Endothelial cell of umbilical vein (primary cell): Measurements from ENCODE around the gene PRKRIP1. TPM values are rescaled to one million over a fixed set of nuclear protein-coding genes. Genes with fewer than 3 reads are reported as not detected.

ENCODE experiments used
- BruUV-seq: library from RNA; stranded (reverse); fragments of 400-500 nt; replicated peaks from 2 replicates; lab custom pipeline; 2021; lab: Mats Ljungman, UMichigan
- CTCF ChIA-PET: fragments of 300-600, 350-600 bp; sonication (Branson Sonifier 250); formaldehyde crosslinking; loops from one replicate; lab custom pipeline; 2021; ENCODE audit warnings: antibody characterized with exemption, inconsistent platforms; lab: Charles Lee
- POLR2A ChIA-PET: fragments of 300-600, 350-600 bp; sonication (Branson Sonifier 250); formaldehyde crosslinking; loops from one replicate; lab custom pipeline; 2021; ENCODE audit warnings: antibody characterized with exemption, inconsistent platforms; lab: Charles Lee
- DNase-seq: peaks from one replicate; pipeline ENCODE4 v3.0.0-alpha.2; 2011; ENCODE audit warnings: low read depth, low spot score
- FAIRE-seq: peaks from 2 replicates; lab custom pipeline; 2011; peaks lifted over from hg19 to GRCh38; lab: Jason Lieb, UNC
- H2AFZ ChIP-seq: 2 replicates; pipeline ENCODE4 v1.6.0; 2012; ENCODE audit warnings: low read depth, low read length, control low read depth, inconsistent platforms
- H3K27ac ChIP-seq: 2 replicates; pipeline ENCODE4 v1.5.1; 2011; ENCODE audit warnings: low read depth, mild to moderate bottlenecking, control low read depth, low read length, moderate library complexity; ENCODE audit not compliant: insufficient read depth
- H3K27me3 ChIP-seq, 2 experiments: 2 replicates each; pipeline versions ENCODE4 v1.6.0 to v1.6.1; 2011; ENCODE audit warnings: low read length in 2 of 2, mixed read lengths in 1 of 2; ENCODE audit not compliant: control insufficient read depth in 2 of 2, insufficient read depth in 2 of 2
- H3K36me3 ChIP-seq, 2 experiments: 2 replicates in 1 of 2; 3 replicates in 1 of 2; pipeline ENCODE4 v1.5.1; 2011; ENCODE audit warnings: low read length in 2 of 2, mild to moderate bottlenecking in 1 of 2, moderate library complexity in 1 of 2; ENCODE audit not compliant: control insufficient read depth in 2 of 2, insufficient read depth in 2 of 2; ENCODE audit errors: extremely low read depth in 1 of 2
- H3K4me1 ChIP-seq: 3 replicates; pipeline ENCODE4 v1.5.1; 2011; ENCODE audit warnings: mild to moderate bottlenecking, low read length; ENCODE audit not compliant: control insufficient read depth, insufficient read depth; ENCODE audit errors: extremely low read depth
- H3K4me2 ChIP-seq: 2 replicates; pipeline ENCODE4 v1.6.1; 2011; ENCODE audit warnings: low read length, control low read depth, mixed read lengths; ENCODE audit not compliant: insufficient read depth
- H3K4me3 ChIP-seq, 3 experiments: fragments of 200-600 bp in 1 of 3; sonication (generic), shearing (Covaris generic) in 1 of 3; replicated peaks in 1 of 3; 2 replicates each; pipeline ENCODE4 v1.5.1; 2011 to 2016; ENCODE audit warnings: control low read depth in 3 of 3, low read length in 3 of 3, mild to moderate bottlenecking in 2 of 3, inconsistent platforms in 1 of 3, low read depth in 1 of 3, moderate library complexity in 1 of 3; ENCODE audit not compliant: insufficient read depth in 1 of 3
- H3K79me2 ChIP-seq: 2 replicates; pipeline ENCODE4 v1.6.0; 2012; ENCODE audit warnings: low read length, inconsistent platforms; ENCODE audit not compliant: control insufficient read depth, insufficient read depth
- H3K9ac ChIP-seq: replicated peaks from 2 replicates; pipeline ENCODE3; 2011; ENCODE audit warnings: low read length, control low read depth; ENCODE audit not compliant: insufficient read depth; ENCODE audit errors: extremely low read depth
- H3K9me1 ChIP-seq: replicated peaks from 3 replicates; pipeline ENCODE4 v1.6.0; 2011; ENCODE audit warnings: mild to moderate bottlenecking, low read length; ENCODE audit not compliant: control insufficient read depth, insufficient read depth; ENCODE audit errors: extremely low read depth
- H3K9me3 ChIP-seq: replicated peaks from 2 replicates; pipeline ENCODE4 v1.5.1; 2012; ENCODE audit warnings: low read length, inconsistent platforms; ENCODE audit not compliant: control insufficient read depth, insufficient read depth
- H4K20me1 ChIP-seq: replicated peaks from 2 replicates; pipeline ENCODE3; 2011; ENCODE audit warnings: mild to moderate bottlenecking, low read length; ENCODE audit not compliant: control insufficient read depth, insufficient read depth; ENCODE audit errors: extremely low read depth
- EZH2 ChIP-seq: IDR thresholded peaks from 2 replicates; pipeline ENCODE4 v1.6.1; 2012; ENCODE audit warnings: borderline replicate concordance, low read depth, mild to moderate bottlenecking, moderate library complexity, low read length, inconsistent platforms; ENCODE audit not compliant: severe bottlenecking
- FOS ChIP-seq: IDR thresholded peaks from 2 replicates; pipeline ENCODE4 v1.6.1; 2011; ENCODE audit warnings: mild to moderate bottlenecking, low read length, moderate library complexity, borderline replicate concordance; ENCODE audit not compliant: insufficient read depth
- GATA2 ChIP-seq: IDR thresholded peaks from 2 replicates; pipeline ENCODE4 v1.7.0; 2011; ENCODE audit warnings: low read depth, mild to moderate bottlenecking, moderate library complexity, mixed read lengths, low read length; ENCODE audit not compliant: insufficient read length, insufficient read depth
- JUN ChIP-seq: IDR thresholded peaks from 2 replicates; pipeline ENCODE4 v1.6.1; 2011; ENCODE audit warnings: borderline replicate concordance, low read depth; ENCODE audit not compliant: insufficient read length, insufficient read depth
- MYC ChIP-seq: IDR thresholded peaks from one replicate; pipeline ENCODE4 v1.6.1; 2011; ENCODE audit warnings: mild to moderate bottlenecking, low read depth, low read length
- POLR2A ChIP-seq: IDR thresholded peaks from 2 replicates; pipeline ENCODE4 v1.6.1; 2012; ENCODE audit warnings: low read depth, mild to moderate bottlenecking, control low read depth, low read length
- POLR2AphosphoS5 ChIP-seq: IDR thresholded peaks from 2 replicates; pipeline ENCODE4 v1.6.1; 2012; ENCODE audit warnings: low read depth, mild to moderate bottlenecking, control low read depth, low read length, moderate library complexity; ENCODE audit not compliant: insufficient read depth
- dilution Hi-C: fragments of 300-500 bp; cut with MboI; formaldehyde crosslinking; loops from one replicate; pipeline ENCODE4 v1.15.0; 2019; ENCODE audit warnings: low sequenced_read_pairs; ENCODE audit not compliant: extremely low pct_ligation_motif_present
- intact Hi-C: fragments of 100-400 bp; cut with micrococcal nuclease; formaldehyde crosslinking; loops from one replicate; pipeline ENCODE4 v1.10.0; 2022
- polyA plus RNA-seq, 4 experiments: library from polyadenylated mRNA; depleted of rRNA in 3 of 4; stranded (reverse) in 3 of 4; unstranded in 1 of 4; fragments of >200 nt; gene quantifications; 2 replicates each; pipeline versions ENCODE4 v1.2.1 to v1.2.3, GENCODE V29; 2011 to 2012; ENCODE audit warnings: missing spikeins in 1 of 4
- total RNA-seq: library from RNA; stranded (reverse); gene quantifications from 2 replicates; pipeline ENCODE4 v1.2.3, GENCODE V29; 2021
- TF ChIP-seq, protein P1 (sequence below): IDR thresholded peaks from 2 replicates; pipeline ENCODE4 v1.6.1; 2011; ENCODE audit not compliant: insufficient read depth, insufficient read length
- TF ChIP-seq, protein P2 (sequence below), 2 donors: IDR thresholded peaks; 1 replicate in 1 of 2; 2 replicates in 1 of 2; pipeline ENCODE4 v1.5.1; 2011; ENCODE audit warnings: low read length in 2 of 2, mild to moderate bottlenecking in 2 of 2, moderate library complexity in 2 of 2, control low read depth in 1 of 2, inconsistent platforms in 1 of 2, low read depth in 1 of 2; ENCODE audit not compliant: insufficient read depth in 1 of 2; ENCODE audit errors: extremely low read depth in 1 of 2

PRKRIP1 gene
- total and polyA plus RNA-seq, 2 donors (not counting 3 experiments of a cell fraction or from before 2014, with no cell fraction given) = 16.1 to 26.1 TPM

DNA sequence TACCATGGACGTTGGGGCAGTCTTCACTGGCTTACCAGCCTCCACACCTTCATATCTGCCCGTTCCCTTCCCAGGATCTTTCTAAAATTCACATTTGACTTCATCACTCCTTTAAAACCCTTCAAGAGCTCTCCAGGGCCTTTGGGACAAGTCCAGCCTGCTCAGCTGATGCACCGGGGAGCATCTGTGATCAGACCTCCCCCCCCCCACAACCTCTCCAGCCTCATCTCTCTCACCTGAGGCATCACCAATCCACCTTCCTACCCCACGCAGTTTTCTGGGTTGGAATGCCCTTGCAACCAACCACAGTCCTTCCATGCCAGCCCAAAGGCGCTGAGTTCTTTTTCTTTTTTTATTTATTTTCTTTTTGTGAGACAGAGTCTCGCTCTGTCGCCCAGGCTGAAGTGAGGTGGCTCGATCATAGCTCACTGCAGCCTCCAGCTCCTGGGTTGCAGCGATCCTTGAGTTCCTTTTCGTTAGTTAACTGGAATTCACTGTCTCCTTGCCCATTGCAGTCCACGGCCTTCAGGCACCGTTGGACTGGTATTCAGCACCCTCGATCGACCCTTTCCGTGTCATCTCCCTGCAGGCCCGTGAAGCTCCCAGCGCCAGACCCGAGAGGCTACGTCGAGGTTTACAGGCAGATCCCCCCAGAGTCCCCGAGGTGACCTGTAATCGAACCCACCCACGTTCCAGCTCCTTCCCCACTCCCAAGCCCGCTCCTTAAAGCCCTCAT is 67.8 kb downstream of the PRKRIP1 start:
- TF ChIP-seq POLR2AphosphoS5 (no peak), GATA2 (no peak), FOS (no peak), EZH2 (no peak), JUN (no peak), POLR2A (no peak), MYC (no peak)
- TF ChIP-seq, protein P1, sequence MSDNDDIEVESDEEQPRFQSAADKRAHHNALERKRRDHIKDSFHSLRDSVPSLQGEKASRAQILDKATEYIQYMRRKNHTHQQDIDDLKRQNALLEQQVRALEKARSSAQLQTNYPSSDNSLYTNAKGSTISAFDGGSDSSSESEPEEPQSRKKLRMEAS = no peak
- TF ChIP-seq, protein P2, sequence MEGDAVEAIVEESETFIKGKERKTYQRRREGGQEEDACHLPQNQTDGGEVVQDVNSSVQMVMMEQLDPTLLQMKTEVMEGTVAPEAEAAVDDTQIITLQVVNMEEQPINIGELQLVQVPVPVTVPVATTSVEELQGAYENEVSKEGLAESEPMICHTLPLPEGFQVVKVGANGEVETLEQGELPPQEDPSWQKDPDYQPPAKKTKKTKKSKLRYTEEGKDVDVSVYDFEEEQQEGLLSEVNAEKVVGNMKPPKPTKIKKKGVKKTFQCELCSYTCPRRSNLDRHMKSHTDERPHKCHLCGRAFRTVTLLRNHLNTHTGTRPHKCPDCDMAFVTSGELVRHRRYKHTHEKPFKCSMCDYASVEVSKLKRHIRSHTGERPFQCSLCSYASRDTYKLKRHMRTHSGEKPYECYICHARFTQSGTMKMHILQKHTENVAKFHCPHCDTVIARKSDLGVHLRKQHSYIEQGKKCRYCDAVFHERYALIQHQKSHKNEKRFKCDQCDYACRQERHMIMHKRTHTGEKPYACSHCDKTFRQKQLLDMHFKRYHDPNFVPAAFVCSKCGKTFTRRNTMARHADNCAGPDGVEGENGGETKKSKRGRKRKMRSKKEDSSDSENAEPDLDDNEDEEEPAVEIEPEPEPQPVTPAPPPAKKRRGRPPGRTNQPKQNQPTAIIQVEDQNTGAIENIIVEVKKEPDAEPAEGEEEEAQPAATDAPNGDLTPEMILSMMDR (IDR thresholded peaks at IDR 0.05; ENCODE audit: extremely low read depth in 1 of 2, insufficient read depth in 1 of 2, low read depth in 1 of 2, low read length in 2 of 2) = no peak
- intact Hi-C loops = loop anchor here (1.0 kb wide), 2 partner anchors 31 to 52 kb away; partner anchors contain the start of gene ORAI2
- H3K79me2 ChIP-seq = peaks cover 6% of the 10 kb centered on the region
- no peak for FAIRE-seq
- H3K27ac ChIP-seq = no peak overlapping the region
- peak overlapping the region; percentile 96 for H2AFZ ChIP-seq
- peaks cover 9% of the 10 kb centered on the region for H3K4me1 ChIP-seq
- H3K4me2 ChIP-seq = peak overlapping the region; percentile 53
- no peak for DNase-seq
- dilution Hi-C loops = no loop called here
- H3K4me3 ChIP-seq = peak overlapping the region; percentile 63 to 81 (median 70)
- H3K9me3 ChIP-seq = no peaks in the 10 kb centered on the region
- no peaks in the 10 kb centered on the region for H3K27me3 ChIP-seq
- POLR2A ChIA-PET = no interaction called here
- no TSS peak for BruUV-seq
- peaks cover 0 to 3% of the 10 kb centered on the region in 2 experiments for H3K36me3 ChIP-seq
- H4K20me1 ChIP-seq = no peaks in the 10 kb centered on the region
- CTCF ChIA-PET = interaction anchor here (0.7 to 1.3 kb wide), 4 partner anchors 12 to 60 kb away, joined by 3 to 6 read pairs (median 4); no protein-coding TSS in a partner anchor
- H3K9me1 ChIP-seq = no peaks in the 10 kb centered on the region
- peak overlapping the region; percentile 84 for H3K9ac ChIP-seq
